Measurements from ENCODE around the gene PEX5L. TPM values are rescaled to one million over a fixed set of nuclear protein-coding genes. Genes with fewer than 3 reads are reported as not detected.

The PEX5L gene
- total RNA-seq, 2 experiments from 2014 or later: not detected

DNA sequence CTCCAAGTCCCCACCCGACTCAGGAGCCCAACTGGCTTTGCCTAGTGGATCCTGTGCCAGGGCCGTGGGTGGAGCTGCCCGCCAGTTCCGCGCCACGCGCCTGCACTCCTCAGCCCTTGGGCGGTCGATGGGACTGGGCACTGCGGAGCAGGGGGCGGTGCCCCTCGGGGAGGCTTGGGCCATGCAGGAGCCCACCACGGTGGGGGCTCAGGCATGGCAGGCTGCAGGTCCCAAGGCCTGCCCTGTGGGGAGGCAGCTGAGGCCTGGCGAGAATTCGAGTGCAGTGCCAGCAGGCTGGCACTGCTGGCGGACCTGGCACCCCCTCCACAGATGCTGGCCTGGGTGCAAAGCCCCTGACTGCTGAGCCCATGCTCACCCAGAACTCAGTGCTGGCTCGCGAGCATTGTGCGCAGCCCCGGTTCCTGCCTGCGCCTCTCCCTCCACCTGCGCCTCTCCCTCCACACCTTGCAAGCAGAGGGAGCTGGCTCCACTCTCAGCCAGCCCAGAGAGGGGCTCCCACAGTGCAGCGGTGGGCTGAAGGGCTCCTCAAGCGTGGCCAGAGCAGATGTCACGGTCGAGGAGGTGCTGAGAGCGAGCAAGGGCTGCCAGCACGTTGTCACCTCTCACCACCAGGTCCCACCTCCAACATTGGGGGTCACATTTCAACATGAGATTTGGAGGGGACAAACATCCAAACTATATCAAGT is 261.2 kb downstream of the PEX5L start:
- peaks cover 35% of the 10 kb centered on the region for H3K36me3 Mint-ChIP-seq (ENCODE audit: low read depth)
- peaks cover 8% of the 10 kb centered on the region for H3K9me3 Mint-ChIP-seq
- no peak for ATAC-seq
- no peaks in the 10 kb centered on the region for H3K4me1 Mint-ChIP-seq (ENCODE audit: low read depth)
- H3K4me3 Mint-ChIP-seq: no peak overlapping the region
- H3K27ac Mint-ChIP-seq: no peak overlapping the region
- TF ChIP-seq, protein P1, sequence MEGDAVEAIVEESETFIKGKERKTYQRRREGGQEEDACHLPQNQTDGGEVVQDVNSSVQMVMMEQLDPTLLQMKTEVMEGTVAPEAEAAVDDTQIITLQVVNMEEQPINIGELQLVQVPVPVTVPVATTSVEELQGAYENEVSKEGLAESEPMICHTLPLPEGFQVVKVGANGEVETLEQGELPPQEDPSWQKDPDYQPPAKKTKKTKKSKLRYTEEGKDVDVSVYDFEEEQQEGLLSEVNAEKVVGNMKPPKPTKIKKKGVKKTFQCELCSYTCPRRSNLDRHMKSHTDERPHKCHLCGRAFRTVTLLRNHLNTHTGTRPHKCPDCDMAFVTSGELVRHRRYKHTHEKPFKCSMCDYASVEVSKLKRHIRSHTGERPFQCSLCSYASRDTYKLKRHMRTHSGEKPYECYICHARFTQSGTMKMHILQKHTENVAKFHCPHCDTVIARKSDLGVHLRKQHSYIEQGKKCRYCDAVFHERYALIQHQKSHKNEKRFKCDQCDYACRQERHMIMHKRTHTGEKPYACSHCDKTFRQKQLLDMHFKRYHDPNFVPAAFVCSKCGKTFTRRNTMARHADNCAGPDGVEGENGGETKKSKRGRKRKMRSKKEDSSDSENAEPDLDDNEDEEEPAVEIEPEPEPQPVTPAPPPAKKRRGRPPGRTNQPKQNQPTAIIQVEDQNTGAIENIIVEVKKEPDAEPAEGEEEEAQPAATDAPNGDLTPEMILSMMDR (IDR thresholded peaks at IDR 0.05): no peak
- ChIA-PET POLR2A (no interaction called here), CTCF (no interaction called here)
- DNase-seq: no peak
- H3K27me3 Mint-ChIP-seq: no peaks in the 10 kb centered on the region
- intact Hi-C loops (cut with micrococcal nuclease): no loop called here

DNA sequence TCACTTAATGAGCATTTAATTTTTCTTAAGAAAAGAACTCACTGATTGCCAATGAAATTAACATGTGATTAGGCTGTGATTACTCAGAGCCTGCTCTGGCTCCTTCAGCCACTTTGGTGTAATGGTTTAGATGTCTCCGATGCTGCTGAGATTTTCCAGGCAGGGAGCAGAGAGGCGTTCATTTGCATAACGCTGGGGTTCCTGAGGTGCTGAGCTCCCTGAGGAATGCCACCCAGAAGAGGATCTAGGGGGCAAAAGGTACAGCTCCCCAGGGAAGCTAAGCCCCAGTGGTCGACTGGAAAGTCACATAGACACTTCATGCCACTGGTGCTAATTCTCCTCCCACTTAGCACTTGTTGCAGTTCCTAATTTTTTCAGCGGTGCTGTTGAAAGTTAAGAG is 264.4 kb downstream of the PEX5L start:
- no peaks in the 10 kb centered on the region for H3K27me3 Mint-ChIP-seq
- POLR2A ChIA-PET: no interaction called here
- peaks cover 5% of the 10 kb centered on the region for H3K9me3 Mint-ChIP-seq
- DNase-seq (no peak), ATAC-seq (no peak)
- H3K27ac Mint-ChIP-seq: no peak overlapping the region
- peaks cover 28% of the 10 kb centered on the region for H3K36me3 Mint-ChIP-seq (ENCODE audit: low read depth)
- no peaks in the 10 kb centered on the region for H3K4me1 Mint-ChIP-seq (ENCODE audit: low read depth)
- H3K4me3 Mint-ChIP-seq: no peak overlapping the region
- intact Hi-C loops (cut with micrococcal nuclease): no loop called here
- CTCF ChIA-PET: interaction anchor here (1.4 kb wide), 1 partner anchor 17 kb away, joined by 4 read pairs; no protein-coding TSS in a partner anchor
- TF ChIP-seq, protein P1 (IDR thresholded peaks at IDR 0.05): no peak

DNA sequence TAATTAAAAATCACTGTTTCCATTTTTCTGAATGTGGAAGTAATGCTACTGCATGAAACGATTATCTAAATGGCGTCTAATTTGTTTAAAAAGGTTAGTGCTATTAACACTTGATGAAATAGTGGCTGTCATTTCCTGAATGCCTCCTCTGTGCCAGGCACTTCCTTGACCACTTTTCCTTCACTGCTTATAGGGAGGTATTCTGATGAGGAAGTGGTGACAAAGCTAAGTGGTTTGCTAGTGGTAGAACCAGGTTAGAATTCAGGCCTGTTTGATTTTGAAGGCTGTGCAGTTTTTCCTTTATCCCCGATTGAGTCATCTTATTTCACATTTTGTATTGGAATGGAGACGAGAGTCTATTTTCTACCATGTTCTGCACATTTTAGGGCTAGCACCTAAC is 264.9 kb downstream of the PEX5L start:
- H3K36me3 Mint-ChIP-seq (ENCODE audit: low read depth): peaks cover 28% of the 10 kb centered on the region
- no peak overlapping the region for H3K4me3 Mint-ChIP-seq
- no peak for ATAC-seq
- CTCF ChIA-PET: interaction anchor here (1.4 kb wide), 1 partner anchor 17 kb away, joined by 4 read pairs; no protein-coding TSS in a partner anchor
- POLR2A ChIA-PET: interaction anchor here (0.9 kb wide), 1 partner anchor 29 kb away, joined by 3 read pairs; no protein-coding TSS in a partner anchor
- no peak for DNase-seq
- H3K9me3 Mint-ChIP-seq: peaks cover 5% of the 10 kb centered on the region
- no peak overlapping the region for H3K27ac Mint-ChIP-seq
- TF ChIP-seq, protein P1 (IDR thresholded peaks at IDR 0.05): no peak
- H3K4me1 Mint-ChIP-seq (ENCODE audit: low read depth): no peaks in the 10 kb centered on the region
- intact Hi-C loops (cut with micrococcal nuclease): no loop called here
- no peaks in the 10 kb centered on the region for H3K27me3 Mint-ChIP-seq

DNA sequence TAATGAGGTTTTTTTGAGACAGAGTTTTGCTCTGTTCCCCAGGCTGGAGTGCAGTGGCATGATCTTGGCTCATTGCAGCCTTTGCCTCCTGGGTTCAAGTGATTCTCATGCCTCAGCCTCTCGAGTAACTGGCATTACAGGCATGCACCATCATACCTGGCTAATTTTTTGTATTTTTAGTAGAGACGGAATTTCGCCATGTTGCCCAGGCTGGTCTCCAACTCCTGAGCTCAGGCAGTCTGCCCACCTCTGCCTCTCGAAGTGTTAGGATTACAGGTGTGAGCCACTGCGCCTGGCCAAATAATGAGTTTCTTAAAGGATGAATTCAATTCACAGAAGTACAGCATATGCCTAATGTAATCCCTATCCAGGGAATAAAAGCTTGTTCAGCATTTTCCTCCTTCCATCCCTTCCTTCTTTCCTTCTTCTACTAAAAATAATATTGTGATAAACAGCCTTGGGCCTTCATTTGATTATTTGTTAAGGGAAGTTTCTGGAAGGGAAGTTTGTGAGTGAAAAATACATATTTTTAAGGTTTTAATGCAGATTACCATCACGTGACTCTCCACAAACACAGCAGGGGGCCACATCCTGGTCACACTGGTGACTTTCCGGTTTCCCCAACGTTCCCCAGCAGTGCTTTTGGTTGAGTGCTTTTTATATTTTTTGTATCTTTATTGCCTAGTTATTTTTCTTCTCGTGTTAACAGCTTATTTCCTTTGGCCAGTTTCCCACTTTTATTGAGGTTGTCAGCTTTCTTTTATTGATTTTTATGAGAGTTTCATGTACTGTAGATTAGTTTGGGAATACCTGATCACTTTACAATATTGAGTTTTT is 267.1 kb downstream of the PEX5L start:
- ChIA-PET POLR2A (no interaction called here), CTCF (interaction anchor here (0.6 to 1.3 kb wide), 3 partner anchors 14 to 120 kb away, joined by 3 read pairs; no protein-coding TSS in a partner anchor)
- Mint-ChIP-seq H3K4me3 (no peak overlapping the region), H3K9me3 (peaks cover 4% of the 10 kb centered on the region), H3K4me1 (ENCODE audit: low read depth) (no peaks in the 10 kb centered on the region), H3K27ac (no peak overlapping the region), H3K27me3 (no peaks in the 10 kb centered on the region), H3K36me3 (ENCODE audit: low read depth) (peaks cover 31% of the 10 kb centered on the region)
- no peak for ATAC-seq
- intact Hi-C loops (cut with micrococcal nuclease): no loop called here
- TF ChIP-seq, protein P1 (IDR thresholded peaks at IDR 0.05): no peak
- no peak for DNase-seq

DNA sequence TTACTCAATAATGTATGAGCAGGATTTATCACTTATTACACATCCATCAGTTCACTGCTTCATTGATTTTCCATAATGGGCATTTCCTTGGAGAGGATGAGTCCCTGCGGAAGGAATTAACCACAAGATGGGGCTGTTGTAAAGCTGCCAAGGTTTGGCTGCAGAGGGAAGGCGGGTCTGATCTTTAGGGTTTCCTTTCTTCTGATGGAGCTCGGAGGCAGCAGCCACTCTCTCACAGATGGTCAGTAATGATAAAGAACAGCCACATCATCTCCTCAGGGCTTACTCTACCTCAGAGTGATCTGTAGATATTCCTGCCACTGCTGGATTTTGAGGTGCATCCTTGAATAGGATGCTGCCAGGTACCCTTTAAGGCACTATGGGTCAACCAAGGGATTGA is 268.7 kb downstream of the PEX5L start:
- no peak overlapping the region for H3K27ac Mint-ChIP-seq
- intact Hi-C loops (cut with micrococcal nuclease): no loop called here

More for the DNA sequence above, 268.7 kb downstream of the PEX5L start:
- Mint-ChIP-seq H3K36me3 (ENCODE audit: low read depth) (peaks cover 24% of the 10 kb centered on the region), H3K9me3 (no peaks in the 10 kb centered on the region), H3K27me3 (no peaks in the 10 kb centered on the region), H3K4me1 (ENCODE audit: low read depth) (no peaks in the 10 kb centered on the region), H3K4me3 (no peak overlapping the region)
- CTCF ChIA-PET: no interaction called here
- no peak for ATAC-seq
- TF ChIP-seq, protein P1 (IDR thresholded peaks at IDR 0.05): peak; percentile 18
- POLR2A ChIA-PET: no interaction called here
- DNase-seq: no peak

Data from activated CD8-positive, alpha-beta T cell treated with anti-CD3 and anti-CD28 coated beads for 36 hours (primary cell).